ENCODE measurements around the gene APBA2. TPM values are rescaled to one million over a fixed set of nuclear protein-coding genes. Genes with fewer than 3 reads are reported as not detected.

Gene APBA2
- polyA plus RNA-seq, 2 of the 4 experiments (the other 2 are of a cell fraction), result 11.4 to 12.6 TPM

- FAIRE-seq (no peak), ATAC-seq (peak; percentile 89 to 97), DNase-seq (ENCODE audit: low read depth in 1 of 2, low spot score in 1 of 2) (peak; percentile 44 to 86)
- TF ChIP-seq MYC (IDR thresholded peaks at IDR 0.05; ENCODE audit: borderline replicate concordance, low read length), result 0 out of 2 replicates have a peak, but pooled peaks have one; percentile 25
- TF ChIP-seq SMC3 (IDR thresholded peaks at IDR 0.05), result peak; percentile 56
- no peak for TF ChIP-seq MAFK (IDR thresholded peaks at IDR 0.05; ENCODE audit: partially characterized antibody)
- no peak for TF ChIP-seq KDM1A (IDR thresholded peaks at IDR 0.05; ENCODE audit: low read depth)
- peak; percentile 84 for TF ChIP-seq CTCF (IDR thresholded peaks at IDR 0.05)
- 0 out of 2 replicates have a peak, but pooled peaks have one; percentile 5 for TF ChIP-seq ZC3H11A (IDR thresholded peaks at IDR 0.05)
- TF ChIP-seq RAD21 (conservative IDR thresholded peaks at IDR 0.05 in 1 of 2, IDR thresholded peaks at IDR 0.05 in 1 of 2), result peak; percentile 67 to 68
- TF ChIP-seq, protein P1, sequence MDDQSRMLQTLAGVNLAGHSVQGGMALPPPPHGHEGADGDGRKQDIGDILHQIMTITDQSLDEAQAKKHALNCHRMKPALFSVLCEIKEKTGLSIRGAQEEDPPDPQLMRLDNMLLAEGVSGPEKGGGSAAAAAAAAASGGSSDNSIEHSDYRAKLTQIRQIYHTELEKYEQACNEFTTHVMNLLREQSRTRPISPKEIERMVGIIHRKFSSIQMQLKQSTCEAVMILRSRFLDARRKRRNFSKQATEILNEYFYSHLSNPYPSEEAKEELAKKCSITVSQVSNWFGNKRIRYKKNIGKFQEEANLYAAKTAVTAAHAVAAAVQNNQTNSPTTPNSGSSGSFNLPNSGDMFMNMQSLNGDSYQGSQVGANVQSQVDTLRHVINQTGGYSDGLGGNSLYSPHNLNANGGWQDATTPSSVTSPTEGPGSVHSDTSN (IDR thresholded peaks at IDR 0.05), result no peak
- no peaks in the 10 kb centered on the region for H3K9me3 ChIP-seq
- H3K27ac ChIP-seq, result no peak overlapping the region
- ChIA-PET CTCF (interaction anchor here (0.6 to 4.3 kb wide), 46 partner anchors 9 to 429 kb away, joined by 3 to 33 read pairs (median 4); no protein-coding TSS in a partner anchor), POLR2A (no interaction called here)
- no peak overlapping the region for H3K4me3 ChIP-seq
- 20% methylated on average over 30 of the region's 31 CpGs for WGBS (ENCODE audit: missing lambda C conversion rate)
- H3K4me2 ChIP-seq, result peak overlapping the region; percentile 64
- peaks cover 4% of the 10 kb centered on the region; the same call in 1 of the 3 replicates for H3K4me1 ChIP-seq
Observed at GRCh38 chr15:29139540-29140459, 254.0 kb downstream of the APBA2 start.

GRCh38 chr15:29140475-29141307, 254.9 kb downstream of the APBA2 start:
- no peak overlapping the region for H3K4me3 ChIP-seq
- H3K4me1 ChIP-seq, result peaks cover 4% of the 10 kb centered on the region; the same call in 1 of the 3 replicates
- 72% methylated on average over 13 of the region's 15 CpGs for WGBS (ENCODE audit: missing lambda C conversion rate)
- no peak for FAIRE-seq
- ATAC-seq, result no peak
- H3K9me3 ChIP-seq, result no peaks in the 10 kb centered on the region
- TF ChIP-seq MAZ (IDR thresholded peaks at IDR 0.05; ENCODE audit: borderline replicate concordance, low read depth, low read length), result no peak
- TF ChIP-seq CEBPB (IDR thresholded peaks at IDR 0.05), result no peak
- TF ChIP-seq SREBF2 (IDR thresholded peaks at IDR 0.05), result no peak
- TF ChIP-seq BHLHE40 (IDR thresholded peaks at IDR 0.05; ENCODE audit: low read depth, low read length), result no peak
- no peak for TF ChIP-seq ESRRA (IDR thresholded peaks at IDR 0.05; ENCODE audit: borderline replicate concordance, low read length)
- no peak for TF ChIP-seq SMC3 (IDR thresholded peaks at IDR 0.05)
- TF ChIP-seq FOXS1 (CRISPR knock-in tag; IDR thresholded peaks at IDR 0.05), result no peak
- no peak for TF ChIP-seq HOXB5 (CRISPR knock-in tag; IDR thresholded peaks at IDR 0.05)
- no peak for TF ChIP-seq FOSL2 (IDR thresholded peaks at IDR 0.05)
- TF ChIP-seq FOSL2 (CRISPR knock-in tag; IDR thresholded peaks at IDR 0.05), result no peak
- no peak for TF ChIP-seq RARB (CRISPR knock-in tag; IDR thresholded peaks at IDR 0.05)
- no peak for TF ChIP-seq NR3C1 (IDR thresholded peaks at IDR 0.05)
- TF ChIP-seq CHD4 (IDR thresholded peaks at IDR 0.05; ENCODE audit: borderline replicate concordance), result no peak
- TF ChIP-seq POLR2AphosphoS2 (conservative IDR thresholded peaks at IDR 0.05; ENCODE audit: low read length), result no peak
- TF ChIP-seq E2F6 (IDR thresholded peaks at IDR 0.05; ENCODE audit: borderline replicate concordance, low read depth), result no peak
- DNase-seq (ENCODE audit: low read depth in 1 of 2, low spot score in 1 of 2), result no peak
- peak overlapping the region; percentile 64; the same call in 2 of the 3 replicates for H3K4me2 ChIP-seq
- ChIA-PET CTCF (interaction anchor here (0.6 to 4.3 kb wide), 43 partner anchors 7 to 428 kb away, joined by 3 to 33 read pairs (median 4); no protein-coding TSS in a partner anchor), POLR2A (interaction anchor here (0.6 kb wide), 1 partner anchor 428 kb away, joined by 4 read pairs; no protein-coding TSS in a partner anchor)
- H3K27ac ChIP-seq, result no peak overlapping the region
